HepG2 (cell line): Measurements from ENCODE around the gene SDK1. TPM values are rescaled to one million over a fixed set of nuclear protein-coding genes. Genes with fewer than 3 reads are reported as not detected.

Experiments used
- ATAC-seq: fragments of 200-7000 bp; cut with Tn5 transposase; 3 replicates; pipeline ENCODE4 v1.9.1; 2020; ENCODE audit warnings: mild to moderate bottlenecking, moderate library complexity
- BruUV-seq: library from RNA; stranded (reverse); fragments of 400-500 nt; replicated peaks from 2 replicates; lab custom pipeline; 2021; lab: Mats Ljungman, UMichigan
- CTCF ChIA-PET: fragments of 300-600 bp; formaldehyde crosslinking; extraction: SDS; loops from one replicate; lab custom pipeline; 2021; ENCODE audit warnings: low total read pairs, inconsistent platforms, low intra/inter-chr PET ratio; lab: Yijun Ruan, JAX
- POLR2A ChIA-PET: fragments of 350-600 bp; sonication (Branson Sonifier 250); formaldehyde crosslinking; loops from one replicate; lab custom pipeline; 2020; ENCODE audit warnings: antibody characterized with exemption, inconsistent platforms; lab: Yijun Ruan, JAX
- DNase-seq: peaks from one replicate; pipeline ENCODE4 v3.0.0-alpha.2; 2015; ENCODE audit warnings: low spot score
- FAIRE-seq: peaks from 3 replicates; lab custom pipeline; 2011; peaks lifted over from hg19 to GRCh38; lab: Jason Lieb, UNC
- H2AFZ ChIP-seq: one replicate; pipeline ENCODE4 v1.6.1; 2011; ENCODE audit warnings: low read length, inconsistent platforms
- H3K27ac ChIP-seq: fragments of 300-600 bp; 3 replicates; pipeline ENCODE4 v1.8.0; 2011; ENCODE audit warnings: mixed run types, mild to moderate bottlenecking, mixed read lengths, low read length, inconsistent platforms; ENCODE audit not compliant: insufficient read depth; ENCODE audit errors: extremely low read length
- H3K27me3 ChIP-seq, 2 experiments: fragments of 200-600 bp in 1 of 2; 2 replicates in 1 of 2; 3 replicates in 1 of 2; pipeline versions ENCODE4 v1.6.0 to v1.8.0; 2011; ENCODE audit warnings: low read length in 2 of 2, mild to moderate bottlenecking in 2 of 2, moderate library complexity in 2 of 2, inconsistent platforms in 1 of 2; ENCODE audit not compliant: insufficient read depth in 2 of 2, control insufficient read depth in 1 of 2
- H3K36me3 ChIP-seq, 2 experiments: fragments of 200-600 bp in 1 of 2; replicated peaks in 1 of 2; 2 replicates in 1 of 2; 3 replicates in 1 of 2; pipeline versions ENCODE4 v1.5.1 to v1.8.0; 2011; ENCODE audit warnings: low read length in 2 of 2, inconsistent platforms in 1 of 2; ENCODE audit not compliant: insufficient read depth in 2 of 2, control insufficient read depth in 1 of 2
- H3K4me1 ChIP-seq: 2 replicates; pipeline ENCODE4 v1.5.1; 2012; ENCODE audit warnings: low read length, inconsistent platforms; ENCODE audit not compliant: insufficient read depth
- H3K4me2 ChIP-seq: 2 replicates; pipeline ENCODE4 v1.6.0; 2011; ENCODE audit warnings: low read depth, low read length, inconsistent platforms
- H3K4me3 ChIP-seq, 3 experiments: fragments of 200-600 bp in 1 of 3; sonication (generic), shearing (Covaris generic) in 1 of 3; replicated peaks in 1 of 3; 2 replicates each; pipeline ENCODE4 v1.5.1; 2011 to 2016; ENCODE audit warnings: low read length in 3 of 3, inconsistent platforms in 2 of 3, low read depth in 2 of 3, mild to moderate bottlenecking in 2 of 3, control low read depth in 1 of 3, mixed read lengths in 1 of 3; ENCODE audit not compliant: insufficient read depth in 1 of 3
- H3K79me2 ChIP-seq: one replicate; pipeline ENCODE4 v1.6.1; 2011; ENCODE audit warnings: low read length, inconsistent platforms; ENCODE audit not compliant: insufficient read depth
- H3K9ac ChIP-seq: 2 replicates; pipeline ENCODE4 v1.6.0; 2011; ENCODE audit warnings: mild to moderate bottlenecking, low read depth, low read length, inconsistent platforms; ENCODE audit not compliant: insufficient read depth
- H3K9me3 ChIP-seq: 2 replicates; pipeline ENCODE4 v1.5.1; 2012; ENCODE audit warnings: mild to moderate bottlenecking, low read length
- H4K20me1 ChIP-seq: 2 replicates; pipeline ENCODE4 v1.6.0; 2011; ENCODE audit warnings: inconsistent platforms, mild to moderate bottlenecking, low read length, moderate library complexity; ENCODE audit not compliant: insufficient read depth
- ARID3A ChIP-seq: IDR thresholded peaks from 2 replicates; pipeline ENCODE4 v1.6.1; 2012; ENCODE audit warnings: low read depth, low read length, improper control_type of control experiment
- ATF7 ChIP-seq, 2 experiments: fragments of 450-650 bp in 1 of 2; sonication (generic) in 1 of 2; formaldehyde crosslinking in 1 of 2; IDR thresholded peaks; 2 replicates each; pipeline versions ENCODE4 v1.4.0 to v1.6.1; 2016 to 2020; ENCODE audit warnings: antibody characterized with exemption in 1 of 2, mild to moderate bottlenecking in 1 of 2, missing genetic modification reagents in 1 of 2
- CEBPZ ChIP-seq: IDR thresholded peaks from 2 replicates; pipeline ENCODE4 v1.6.1; 2012; ENCODE audit warnings: low read length, improper control_type of control experiment
- DPF2 ChIP-seq: sonication (generic); formaldehyde crosslinking; IDR thresholded peaks from 2 replicates; pipeline ENCODE4 v1.4.0; 2020; ENCODE audit warnings: mild to moderate bottlenecking, low read depth, missing genetic modification reagents, borderline replicate concordance
- HNRNPUL1 ChIP-seq: fragments of 200-400 bp; formaldehyde crosslinking; IDR thresholded peaks from 2 replicates; pipeline ENCODE4 v1.6.1; 2017; ENCODE audit warnings: low read depth, mild to moderate bottlenecking, low read length, moderate library complexity
- KMT2B ChIP-seq: IDR thresholded peaks from 2 replicates; pipeline ENCODE4 v1.6.1; 2016; ENCODE audit warnings: missing genetic modification reagents, missing compliant biosample characterization
- NR3C1 ChIP-seq: sonication (generic); formaldehyde crosslinking; IDR thresholded peaks from 2 replicates; pipeline ENCODE4 v1.4.0; 2020; ENCODE audit warnings: missing genetic modification reagents
- PAF1 ChIP-seq: IDR thresholded peaks from 2 replicates; pipeline ENCODE4 v1.6.1; 2016; ENCODE audit warnings: missing genetic modification reagents, missing compliant biosample characterization
- PITX1 ChIP-seq: sonication (generic); formaldehyde crosslinking; IDR thresholded peaks from 2 replicates; pipeline ENCODE4 v1.5.1; 2020; ENCODE audit warnings: mild to moderate bottlenecking, missing genetic modification reagents
- ZNF292 ChIP-seq: sonication (generic); formaldehyde crosslinking; IDR thresholded peaks from 2 replicates; pipeline ENCODE4 v1.8.1; 2022; ENCODE audit warnings: mild to moderate bottlenecking, low read depth, missing genetic modification reagents, borderline replicate concordance
- ZNF329 ChIP-seq: sonication (generic); formaldehyde crosslinking; IDR thresholded peaks from 2 replicates; pipeline ENCODE4 v1.9.0; 2021; ENCODE audit warnings: low read depth, mild to moderate bottlenecking, missing genetic modification reagents
- ZNF510 ChIP-seq: sonication (generic); formaldehyde crosslinking; IDR thresholded peaks from 2 replicates; pipeline ENCODE4 v1.4.0; 2020; ENCODE audit warnings: low read depth, mild to moderate bottlenecking, missing genetic modification reagents
- ZNF557 ChIP-seq: sonication (generic); formaldehyde crosslinking; IDR thresholded peaks from 2 replicates; pipeline ENCODE4 v1.4.0; 2020; ENCODE audit warnings: missing genetic modification reagents
- ZNF724P ChIP-seq: sonication (generic); formaldehyde crosslinking; IDR thresholded peaks from 2 replicates; pipeline ENCODE4 v1.8.0; 2022; ENCODE audit warnings: missing genetic modification reagents, borderline replicate concordance
- WGBS: methylation state at CpG from one replicate; pipeline ENCODE4 v1.1.6; 2017; ENCODE audit warnings: low lambda C conversion rate; 5-methylcytosine and 5-hydroxymethylcytosine counted together
- in situ Hi-C: cut with HindIII; loops from 2 replicates; pipeline ENCODE4 v1.10.0; 2017; ENCODE audit warnings: low pct_unique_long_range_greater_than_20kb; ENCODE audit not compliant: extremely low pct_ligation_motif_present
- intact Hi-C: fragments of 100-400 bp; cut with micrococcal nuclease; formaldehyde crosslinking; loops from one replicate; pipeline ENCODE4 v1.10.0; 2022; ENCODE audit not compliant: unreplicated experiment
- polyA plus RNA-seq, 8 experiments: library from polyadenylated mRNA; depleted of rRNA in 3 of 8; stranded (reverse) in 7 of 8; unstranded in 1 of 8; fragments of >200 nt; fragmentation: Illumina TruSeq in 4 of 8; extraction: Trizol in 4 of 8; gene quantifications; 2 replicates each; pipeline versions ENCODE4 v1.2.1 to v1.2.3, GENCODE V29; 2011 to 2016; ENCODE audit warnings: low read depth in 4 of 8, missing spikeins in 1 of 8, mixed read lengths in 1 of 8; ENCODE audit not compliant: insufficient read depth in 1 of 8
- total RNA-seq, 5 experiments: library from RNA; depleted of rRNA; stranded (reverse); fragments of >200 nt; fragmentation: Illumina TruSeq; extraction: Trizol; gene quantifications; 2 replicates each; pipeline ENCODE4 v1.2.3, GENCODE V29; 2016; ENCODE audit warnings: low read depth in 1 of 5

Gene SDK1
- total and polyA plus RNA-seq, 2 of the 13 experiments (the other 11 are each of a cell fraction or from before 2014, with no cell fraction given), result 0.35 to 2.4 TPM

GRCh38 chr7:3370068-3370830 is 69.2 kb downstream of the SDK1 start:
- no TSS peak for BruUV-seq

GRCh38 chr7:3370921-3371320 is 69.9 kb downstream of the SDK1 start:
- 94% methylated on average over 7 of the region's 7 CpGs for WGBS
- no peak for FAIRE-seq
- Histone ChIP-seq H3K27ac (no peak overlapping the region), H3K79me2 (no peaks in the 10 kb centered on the region), H3K27me3 (no peaks in the 10 kb centered on the region), H3K36me3 (no peaks in the 10 kb centered on the region), H3K4me1 (peaks cover 2% of the 10 kb centered on the region; the same call in 1 of the 2 replicates), H3K9ac (no peak overlapping the region), H4K20me1 (no peaks in the 10 kb centered on the region), H3K4me3 (no peak overlapping the region), H3K9me3 (no peaks in the 10 kb centered on the region), H3K4me2 (no peak overlapping the region), H2AFZ (no peak overlapping the region)
- CTCF ChIA-PET, result no interaction called here
- no TSS peak for BruUV-seq
- intact Hi-C loops (no loop called here), in situ Hi-C loops (no loop called here)
- POLR2A ChIA-PET, result no interaction called here
- DNase-seq, result no peak
- ATAC-seq, result no peak
- TF ChIP-seq HNRNPUL1 (no peak), PITX1 (no peak), PAF1 (CRISPR knock-in tag) (no peak), ZNF292 (CRISPR knock-in tag) (no peak), ZNF329 (CRISPR knock-in tag) (no peak), DPF2 (CRISPR knock-in tag) (no peak), ZNF510 (CRISPR knock-in tag) (no peak), ZNF724P (CRISPR knock-in tag) (no peak), ARID3A (no peak), KMT2B (CRISPR knock-in tag) (no peak), NR3C1 (CRISPR knock-in tag) (no peak), CEBPZ (no peak)

More at GRCh38 chr7:3370068-3370830, 69.2 kb downstream of the SDK1 start:
- TF ChIP-seq ZNF557 (CRISPR knock-in tag), result no peak
- peak; percentile 37; the same call in 1 of the 2 replicates for TF ChIP-seq ATF7 (IDR thresholded peaks at IDR 0.05)
- TF ChIP-seq ATF7 (CRISPR knock-in tag; IDR thresholded peaks at IDR 0.05), result no peak
- FAIRE-seq (no peak), DNase-seq (no peak), ATAC-seq (no peak)
- H3K27ac ChIP-seq, result no peak overlapping the region
- H3K27me3 ChIP-seq, result no peaks in the 10 kb centered on the region
- H3K4me1 ChIP-seq, result no peaks in the 10 kb centered on the region
- in situ Hi-C loops (no loop called here), intact Hi-C loops (no loop called here)
- H3K79me2 ChIP-seq, result no peaks in the 10 kb centered on the region
- no peaks in the 10 kb centered on the region for H4K20me1 ChIP-seq
- no peak overlapping the region for H3K4me2 ChIP-seq
- ChIA-PET CTCF (no interaction called here), POLR2A (no interaction called here)
- H2AFZ ChIP-seq, result no peak overlapping the region
- no peak overlapping the region for H3K9ac ChIP-seq
- no peak overlapping the region for H3K4me3 ChIP-seq
- WGBS, result 93% methylated on average over 9 of the region's 9 CpGs
- H3K36me3 ChIP-seq, result no peaks in the 10 kb centered on the region
- H3K9me3 ChIP-seq, result no peaks in the 10 kb centered on the region
